Kidney glomerular epithelial cell (primary cell): ENCODE data around the gene SPATA16.
A peak's percentile ranks its signal among the peaks of the same experiment; 100 is the strongest.
"Not testable (repeated sequence)": the region's sequence is repeated elsewhere in the genome, so short reads cannot be mapped to it uniquely, and the experiment has no call there.

Experiments
- DNase-seq: peaks from one replicate; lab custom pipeline; 2025; lab: John Stamatoyannopoulos, UW

The SPATA16 gene

GRCh38 chr3:173140986-173141385 lies at the start of gene SPATA16:
Gene SPATA16 (minus strand): TSS chr3:173141235. CDS start chr3:173117731, 23,504 bp downstream.
- DNase-seq: no peak

GRCh38 chr3:173183022-173183421 lies 42.0 kb upstream of the SPATA16 start:
- not testable (repeated sequence) for DNase-seq

- no peak for DNase-seq
Observed at GRCh38 chr3:173173652-173174051, 32.6 kb upstream of the SPATA16 start.

GRCh38 chr3:173159139-173159538 lies 18.1 kb upstream of the SPATA16 start:
- not testable (repeated sequence) for DNase-seq

GRCh38 chr3:173156533-173156932 lies 15.5 kb upstream of the SPATA16 start:
- not testable (repeated sequence) for DNase-seq

GRCh38 chr3:173153631-173154030 lies 12.6 kb upstream of the SPATA16 start:
- no peak for DNase-seq

- no peak for DNase-seq
Observed at GRCh38 chr3:173139420-173139819, 1.6 kb downstream of the SPATA16 start.

GRCh38 chr3:173138026-173138425 lies 3.0 kb downstream of the SPATA16 start:
- DNase-seq: peak; percentile 86

- peak; percentile 43 for DNase-seq
Observed at GRCh38 chr3:173135059-173135458, 6.0 kb downstream of the SPATA16 start.

GRCh38 chr3:173128633-173129032 lies 12.4 kb downstream of the SPATA16 start:
- no peak for DNase-seq

GRCh38 chr3:173111321-173111720 lies 29.7 kb downstream of the SPATA16 start:
- DNase-seq: no peak

GRCh38 chr3:173109143-173109542 lies 31.9 kb downstream of the SPATA16 start:
- no peak for DNase-seq

GRCh38 chr3:173103469-173103868 lies 37.6 kb downstream of the SPATA16 start:
- DNase-seq: no peak

GRCh38 chr3:173098959-173099358 lies 42.1 kb downstream of the SPATA16 start:
- no peak for DNase-seq

- DNase-seq: peak; percentile 25
Observed at GRCh38 chr3:173096994-173097785, 43.8 kb downstream of the SPATA16 start.

- DNase-seq: no peak
Observed at GRCh38 chr3:173096140-173096539, 44.9 kb downstream of the SPATA16 start.

GRCh38 chr3:173092038-173092437 lies 49.0 kb downstream of the SPATA16 start:
- no peak for DNase-seq

- no peak for DNase-seq
Observed at GRCh38 chr3:173090492-173090891, 50.5 kb downstream of the SPATA16 start.

- DNase-seq: no peak
Observed at GRCh38 chr3:173089283-173089682, 51.8 kb downstream of the SPATA16 start.

GRCh38 chr3:173078525-173078924 lies 62.5 kb downstream of the SPATA16 start:
- no peak for DNase-seq

GRCh38 chr3:173066044-173067004 lies 74.7 kb downstream of the SPATA16 start:
- DNase-seq: peak; percentile 16

- DNase-seq: no peak
Observed at GRCh38 chr3:173065543-173065981, 75.5 kb downstream of the SPATA16 start.

GRCh38 chr3:173064631-173065030 lies 76.4 kb downstream of the SPATA16 start:
- no peak for DNase-seq
